Measurements from ENCODE around the gene GSTK1.

- TF ChIP-seq CTCF (IDR thresholded peaks at IDR 0.05) (no peak), POLR2A (IDR thresholded peaks at IDR 0.05) (no peak)
These were observed 33.4 kb downstream of the GSTK1 start for GRCh38 chr7:143296686-143297085.
